Measurements from ENCODE around the gene GATD1. TPM values are rescaled to one million over a fixed set of nuclear protein-coding genes. Genes with fewer than 3 reads are reported as not detected.

The GATD1 gene
- total and polyA plus RNA-seq, 9 of the 15 experiments (the other 6 are each of a cell fraction or from before 2014, with no cell fraction given): 2.8 to 144 (median 36.9) TPM

DNA sequence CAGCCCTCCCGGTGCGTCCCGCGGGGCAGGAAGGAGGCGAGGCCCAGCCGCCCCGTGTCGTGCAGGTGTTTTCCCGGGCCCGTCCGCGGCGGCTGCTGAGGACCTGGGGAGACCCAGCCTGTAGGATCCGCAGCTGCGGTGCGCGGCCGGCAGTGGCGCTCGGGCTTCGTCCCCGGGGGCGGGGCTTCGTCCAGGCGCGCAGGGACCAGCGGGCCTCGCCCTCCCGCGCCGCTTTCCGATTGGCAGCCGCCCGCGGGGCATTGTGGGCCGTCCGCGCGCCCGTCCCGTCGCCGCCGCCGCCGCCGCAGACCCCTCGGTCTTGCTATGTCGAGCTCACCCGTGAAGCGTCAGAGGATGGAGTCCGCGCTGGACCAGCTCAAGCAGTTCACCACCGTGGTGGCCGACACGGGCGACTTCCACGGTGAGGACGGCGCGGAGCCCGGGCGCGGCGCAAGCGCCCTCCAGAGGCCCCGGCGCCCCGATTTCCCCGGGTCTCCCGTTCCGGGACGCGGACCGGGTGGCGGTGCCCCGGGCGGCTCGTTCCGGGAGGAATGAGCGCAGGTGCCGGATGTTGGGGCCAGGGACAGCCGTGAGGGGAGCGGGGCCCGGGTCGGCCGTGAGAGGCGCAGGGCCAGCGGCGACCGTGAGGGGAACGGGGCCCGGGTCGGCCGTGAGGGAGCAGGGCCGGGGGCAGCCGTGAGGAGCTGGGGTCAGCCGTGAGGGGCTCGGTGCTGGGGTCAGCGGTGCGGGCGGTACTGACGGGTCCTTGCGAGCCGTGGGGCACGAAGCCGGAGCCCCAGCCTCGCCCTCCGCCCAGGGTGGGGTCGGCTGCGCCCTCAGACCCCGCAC lies 29.9 kb downstream of the GATD1 start, which contains the start of gene TALDO1 (continued):
- TF ChIP-seq REST (IDR thresholded peaks at IDR 0.05; ENCODE audit: borderline replicate concordance): no peak
- TF ChIP-seq REST (CRISPR knock-in tag; IDR thresholded peaks at IDR 0.05; ENCODE audit: low read depth): 0 out of 2 replicates have a peak, but pooled peaks have one; percentile 52
- TF ChIP-seq, protein P1, sequence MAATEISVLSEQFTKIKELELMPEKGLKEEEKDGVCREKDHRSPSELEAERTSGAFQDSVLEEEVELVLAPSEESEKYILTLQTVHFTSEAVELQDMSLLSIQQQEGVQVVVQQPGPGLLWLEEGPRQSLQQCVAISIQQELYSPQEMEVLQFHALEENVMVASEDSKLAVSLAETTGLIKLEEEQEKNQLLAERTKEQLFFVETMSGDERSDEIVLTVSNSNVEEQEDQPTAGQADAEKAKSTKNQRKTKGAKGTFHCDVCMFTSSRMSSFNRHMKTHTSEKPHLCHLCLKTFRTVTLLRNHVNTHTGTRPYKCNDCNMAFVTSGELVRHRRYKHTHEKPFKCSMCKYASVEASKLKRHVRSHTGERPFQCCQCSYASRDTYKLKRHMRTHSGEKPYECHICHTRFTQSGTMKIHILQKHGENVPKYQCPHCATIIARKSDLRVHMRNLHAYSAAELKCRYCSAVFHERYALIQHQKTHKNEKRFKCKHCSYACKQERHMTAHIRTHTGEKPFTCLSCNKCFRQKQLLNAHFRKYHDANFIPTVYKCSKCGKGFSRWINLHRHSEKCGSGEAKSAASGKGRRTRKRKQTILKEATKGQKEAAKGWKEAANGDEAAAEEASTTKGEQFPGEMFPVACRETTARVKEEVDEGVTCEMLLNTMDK (IDR thresholded peaks at IDR 0.05; ENCODE audit: borderline replicate concordance, insufficient read depth, low read depth, low read length, poor library complexity, severe bottlenecking): peak; percentile 83
- TF ChIP-seq, protein P2, sequence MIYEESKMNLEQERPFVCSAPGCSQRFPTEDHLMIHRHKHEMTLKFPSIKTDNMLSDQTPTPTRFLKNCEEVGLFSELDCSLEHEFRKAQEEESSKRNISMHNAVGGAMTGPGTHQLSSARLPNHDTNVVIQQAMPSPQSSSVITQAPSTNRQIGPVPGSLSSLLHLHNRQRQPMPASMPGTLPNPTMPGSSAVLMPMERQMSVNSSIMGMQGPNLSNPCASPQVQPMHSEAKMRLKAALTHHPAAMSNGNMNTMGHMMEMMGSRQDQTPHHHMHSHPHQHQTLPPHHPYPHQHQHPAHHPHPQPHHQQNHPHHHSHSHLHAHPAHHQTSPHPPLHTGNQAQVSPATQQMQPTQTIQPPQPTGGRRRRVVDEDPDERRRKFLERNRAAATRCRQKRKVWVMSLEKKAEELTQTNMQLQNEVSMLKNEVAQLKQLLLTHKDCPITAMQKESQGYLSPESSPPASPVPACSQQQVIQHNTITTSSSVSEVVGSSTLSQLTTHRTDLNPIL (CRISPR knock-in tag; IDR thresholded peaks at IDR 0.05): no peak
- peak in 1 of 2 experiments; percentile 52; a peak in 1 of 4 replicates for TF ChIP-seq NONO (IDR thresholded peaks at IDR 0.05; ENCODE audit: low read depth in 2 of 2, low read length in 1 of 2)
- TF ChIP-seq VEZF1 (CRISPR knock-in tag; IDR thresholded peaks at IDR 0.05): peak; percentile 62
- no peak for TF ChIP-seq MCM3 (IDR thresholded peaks at IDR 0.05)
- TF ChIP-seq OTX1 (CRISPR knock-in tag; IDR thresholded peaks at IDR 0.05): no peak

Data from K562 (cell line).